Measurements from ENCODE around the gene LTBP3. TPM values are rescaled to one million over a fixed set of nuclear protein-coding genes. Genes with fewer than 3 reads are reported as not detected.

LTBP3 gene
- total and polyA plus RNA-seq, 9 of the 15 experiments (the other 6 are each of a cell fraction or from before 2014, with no cell fraction given): 0.06 to 20.5 (median 4.8) TPM

- TF ChIP-seq ZBTB40 (IDR thresholded peaks at IDR 0.05) (0 out of 2 replicates have a peak, but pooled peaks have one; percentile 38), ZBTB40 (CRISPR knock-in tag; IDR thresholded peaks at IDR 0.05) (no peak), ZNF407 (IDR thresholded peaks at IDR 0.05; ENCODE audit: low read depth) (no peak), PURB (CRISPR knock-in tag; IDR thresholded peaks at IDR 0.05; ENCODE audit: low read depth) (no peak), MEF2D (tag; conservative IDR thresholded peaks at IDR 0.05; ENCODE audit: low read depth) (0 out of 2 replicates have a peak, but pooled peaks have one; percentile 46), E2F5 (CRISPR knock-in tag; IDR thresholded peaks at IDR 0.05) (no peak), CBX3 (IDR thresholded peaks at IDR 0.05; ENCODE audit: borderline replicate concordance in 1 of 2, low read length in 2 of 2) (peak in 1 of 2 experiments; percentile 12; a peak in 1 of 3 replicates), L3MBTL2 (IDR thresholded peaks at IDR 0.05) (peak; percentile 96)
These were observed 11.2 kb upstream of the LTBP3 start (continued) for GRCh38 chr11:65569164-65569972.
